Measurements from ENCODE around the gene CELF2. TPM values are rescaled to one million over a fixed set of nuclear protein-coding genes. Genes with fewer than 3 reads are reported as not detected.

The CELF2 gene
- total RNA-seq, 1 donor from 2014 or later, result 54.3 TPM

- no peaks in the 10 kb centered on the region for H3K27me3 ChIP-seq
- H3K4me1 ChIP-seq, result peaks cover 24% of the 10 kb centered on the region
- H3K36me3 ChIP-seq, result no peaks in the 10 kb centered on the region
- intact Hi-C loops (cut with DNase I), result no loop called here
- no peaks in the 10 kb centered on the region for H3K9me3 ChIP-seq
- no peak for DNase-seq (ENCODE audit: extremely low spot score in 2 of 2)
- no peak for TF ChIP-seq CTCF (IDR thresholded peaks at IDR 0.05)
- no peak for TF ChIP-seq POLR2A (IDR thresholded peaks at IDR 0.05)
- TF ChIP-seq POLR2AphosphoS5 (IDR thresholded peaks at IDR 0.05; ENCODE audit: insufficient read depth in 1 of 2, low read depth in 1 of 2), result no peak
- no peak overlapping the region for H3K27ac ChIP-seq
- H3K4me3 ChIP-seq, result no peak overlapping the region
These were observed 194.8 kb downstream of the CELF2 start for GRCh38 chr10:11212288-11213085.

DNA sequence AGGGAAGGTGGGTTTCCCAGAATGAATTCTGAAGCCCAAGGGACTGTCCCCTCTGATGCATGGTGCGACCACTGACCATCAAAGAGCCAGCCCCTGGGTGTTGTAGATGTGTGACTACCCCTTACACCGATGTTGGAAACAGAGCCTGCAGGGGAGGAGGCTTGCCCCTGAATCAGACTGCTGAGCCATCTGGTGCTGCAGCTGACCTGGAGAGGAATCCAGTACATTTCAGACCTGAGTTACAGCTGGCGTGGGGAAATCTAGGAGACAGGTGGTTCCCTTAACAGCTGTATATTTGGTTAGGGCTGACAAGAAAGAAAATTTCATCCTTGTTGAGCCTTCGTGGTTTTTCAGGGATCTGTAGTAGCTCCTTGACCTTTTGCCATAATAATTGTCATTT is 195.5 kb downstream of the CELF2 start:
- no peaks in the 10 kb centered on the region for H3K27me3 ChIP-seq
- H3K9me3 ChIP-seq, result no peaks in the 10 kb centered on the region
- no peak overlapping the region for H3K27ac ChIP-seq
- peaks cover 24% of the 10 kb centered on the region for H3K4me1 ChIP-seq
- intact Hi-C loops (cut with DNase I), result no loop called here
- no peaks in the 10 kb centered on the region for H3K36me3 ChIP-seq
- TF ChIP-seq CTCF (IDR thresholded peaks at IDR 0.05), result no peak
- TF ChIP-seq POLR2AphosphoS5 (IDR thresholded peaks at IDR 0.05; ENCODE audit: insufficient read depth in 1 of 2, low read depth in 1 of 2), result no peak
- no peak for DNase-seq (ENCODE audit: extremely low spot score in 2 of 2)
- H3K4me3 ChIP-seq, result no peak overlapping the region

GRCh38 chr10:11214407-11214806 is 196.7 kb downstream of the CELF2 start:
- no peak overlapping the region for H3K4me3 ChIP-seq
- peaks cover 19% of the 10 kb centered on the region for H3K4me1 ChIP-seq
- TF ChIP-seq POLR2AphosphoS5 (IDR thresholded peaks at IDR 0.05; ENCODE audit: insufficient read depth in 1 of 2, low read depth in 1 of 2), result no peak
- TF ChIP-seq CTCF (IDR thresholded peaks at IDR 0.05), result no peak
- TF ChIP-seq POLR2A (IDR thresholded peaks at IDR 0.05), result no peak
- H3K27ac ChIP-seq, result no peak overlapping the region
- no peak for DNase-seq (ENCODE audit: extremely low spot score in 2 of 2)
- H3K9me3 ChIP-seq, result no peaks in the 10 kb centered on the region
- no peaks in the 10 kb centered on the region for H3K27me3 ChIP-seq
- H3K36me3 ChIP-seq, result no peaks in the 10 kb centered on the region
- intact Hi-C loops (cut with DNase I), result no loop called here

DNA sequence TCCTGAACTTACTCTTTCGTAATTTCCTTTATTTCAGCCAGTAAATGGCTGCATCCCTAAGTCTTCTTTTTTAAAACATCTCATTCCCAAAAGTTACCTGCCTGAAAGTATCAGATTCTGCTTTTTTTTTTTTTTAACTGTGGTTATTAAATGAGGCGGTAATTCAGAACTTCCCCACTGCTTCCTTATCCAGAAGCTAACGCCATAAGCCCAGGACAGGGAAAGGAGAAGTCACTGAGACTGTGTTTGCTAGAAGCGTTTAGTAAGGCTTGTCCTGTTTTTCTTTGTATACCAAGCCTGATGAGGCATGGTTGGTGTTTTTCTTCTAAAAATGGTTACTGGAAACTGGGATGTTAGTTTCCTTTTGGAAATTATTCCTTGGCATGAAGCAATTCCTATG is 197.8 kb downstream of the CELF2 start:
- DNase-seq (ENCODE audit: extremely low spot score in 2 of 2), result no peak
- Histone ChIP-seq H3K4me3 (no peak overlapping the region), H3K27ac (no peak overlapping the region), H3K9me3 (no peaks in the 10 kb centered on the region), H3K4me1 (peaks cover 16% of the 10 kb centered on the region), H3K27me3 (no peaks in the 10 kb centered on the region), H3K36me3 (no peaks in the 10 kb centered on the region)
- intact Hi-C loops (cut with DNase I), result no loop called here
- TF ChIP-seq POLR2A (IDR thresholded peaks at IDR 0.05) (no peak), CTCF (IDR thresholded peaks at IDR 0.05) (no peak), POLR2AphosphoS5 (IDR thresholded peaks at IDR 0.05; ENCODE audit: insufficient read depth in 1 of 2, low read depth in 1 of 2) (no peak)

- intact Hi-C loops (cut with DNase I), result no loop called here
- no peak overlapping the region for H3K27ac ChIP-seq
These were observed 199.8 kb downstream of the CELF2 start for GRCh38 chr10:11217521-11217920.

More at GRCh38 chr10:11217521-11217920, 199.8 kb downstream of the CELF2 start:
- no peak for DNase-seq (ENCODE audit: extremely low spot score in 2 of 2)
- Histone ChIP-seq H3K4me3 (no peak overlapping the region), H3K27me3 (no peaks in the 10 kb centered on the region), H3K36me3 (no peaks in the 10 kb centered on the region), H3K9me3 (no peaks in the 10 kb centered on the region), H3K4me1 (peaks cover 6% of the 10 kb centered on the region)
- TF ChIP-seq POLR2A (IDR thresholded peaks at IDR 0.05) (no peak), CTCF (IDR thresholded peaks at IDR 0.05) (no peak), POLR2AphosphoS5 (IDR thresholded peaks at IDR 0.05; ENCODE audit: insufficient read depth in 1 of 2, low read depth in 1 of 2) (no peak)

Data from vagina (tissue), 2 donors.